ENCODE results near the gene MC3R.

DNA sequence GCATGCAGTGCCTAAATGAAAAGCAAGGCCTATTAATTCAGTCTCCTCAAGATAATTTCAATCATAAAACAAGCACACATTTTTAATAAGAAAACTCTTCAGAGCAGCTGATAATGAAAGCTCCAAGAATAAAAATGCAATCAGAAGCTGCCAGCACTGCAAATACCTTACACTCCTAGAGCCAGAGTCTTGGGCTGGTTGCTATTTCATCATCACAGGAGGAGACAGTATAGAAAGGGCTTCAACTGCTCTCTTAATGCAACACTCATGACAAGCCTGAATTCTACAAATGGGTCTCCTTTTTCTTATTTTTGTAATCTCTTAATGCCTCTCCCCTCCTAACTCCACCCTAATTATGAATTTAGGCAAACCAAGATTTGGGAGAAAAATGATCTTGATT lies 11.2 kb upstream of the MC3R start:
- TF ChIP-seq, protein P1, sequence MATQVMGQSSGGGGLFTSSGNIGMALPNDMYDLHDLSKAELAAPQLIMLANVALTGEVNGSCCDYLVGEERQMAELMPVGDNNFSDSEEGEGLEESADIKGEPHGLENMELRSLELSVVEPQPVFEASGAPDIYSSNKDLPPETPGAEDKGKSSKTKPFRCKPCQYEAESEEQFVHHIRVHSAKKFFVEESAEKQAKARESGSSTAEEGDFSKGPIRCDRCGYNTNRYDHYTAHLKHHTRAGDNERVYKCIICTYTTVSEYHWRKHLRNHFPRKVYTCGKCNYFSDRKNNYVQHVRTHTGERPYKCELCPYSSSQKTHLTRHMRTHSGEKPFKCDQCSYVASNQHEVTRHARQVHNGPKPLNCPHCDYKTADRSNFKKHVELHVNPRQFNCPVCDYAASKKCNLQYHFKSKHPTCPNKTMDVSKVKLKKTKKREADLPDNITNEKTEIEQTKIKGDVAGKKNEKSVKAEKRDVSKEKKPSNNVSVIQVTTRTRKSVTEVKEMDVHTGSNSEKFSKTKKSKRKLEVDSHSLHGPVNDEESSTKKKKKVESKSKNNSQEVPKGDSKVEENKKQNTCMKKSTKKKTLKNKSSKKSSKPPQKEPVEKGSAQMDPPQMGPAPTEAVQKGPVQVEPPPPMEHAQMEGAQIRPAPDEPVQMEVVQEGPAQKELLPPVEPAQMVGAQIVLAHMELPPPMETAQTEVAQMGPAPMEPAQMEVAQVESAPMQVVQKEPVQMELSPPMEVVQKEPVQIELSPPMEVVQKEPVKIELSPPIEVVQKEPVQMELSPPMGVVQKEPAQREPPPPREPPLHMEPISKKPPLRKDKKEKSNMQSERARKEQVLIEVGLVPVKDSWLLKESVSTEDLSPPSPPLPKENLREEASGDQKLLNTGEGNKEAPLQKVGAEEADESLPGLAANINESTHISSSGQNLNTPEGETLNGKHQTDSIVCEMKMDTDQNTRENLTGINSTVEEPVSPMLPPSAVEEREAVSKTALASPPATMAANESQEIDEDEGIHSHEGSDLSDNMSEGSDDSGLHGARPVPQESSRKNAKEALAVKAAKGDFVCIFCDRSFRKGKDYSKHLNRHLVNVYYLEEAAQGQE (IDR thresholded peaks at IDR 0.05; ENCODE audit: insufficient read depth in 1 of 2, low read depth in 2 of 2, low read length in 2 of 2), result no peak
- no peak for TF ChIP-seq FOXP2 (optimal IDR thresholded peaks at IDR 0.05; ENCODE audit: borderline replicate concordance, extremely low read depth, extremely low read length, insufficient read depth)
